Daoy (cell line): Measurements from ENCODE around the gene CCSER1. TPM values are rescaled to one million over a fixed set of nuclear protein-coding genes. Genes with fewer than 3 reads are reported as not detected.

Experiments used
- DNase-seq: peaks from one replicate; pipeline ENCODE4 v3.0.0-alpha.2; 2015; ENCODE audit warnings: low read depth
- total RNA-seq: library from RNA; depleted of rRNA; stranded (reverse); fragments of >200 nt; shearing (Covaris generic); gene quantifications from 2 replicates; pipeline ENCODE4 v1.2.3, GENCODE V29; 2014

Gene CCSER1
- total RNA-seq, 1 experiment from 2014 or later: 1.0 TPM

GRCh38 chr4:90546114-90546513 lies 418.9 kb downstream of the CCSER1 start:
- peak; percentile 16 for DNase-seq

GRCh38 chr4:90570615-90571014 lies 443.4 kb downstream of the CCSER1 start:
- DNase-seq: no peak

GRCh38 chr4:90572996-90573395 lies 445.8 kb downstream of the CCSER1 start:
- DNase-seq: no peak

GRCh38 chr4:90575371-90575770 lies 448.2 kb downstream of the CCSER1 start:
- DNase-seq: no peak

GRCh38 chr4:90580326-90580725 lies 453.1 kb downstream of the CCSER1 start:
- no peak for DNase-seq

DNA sequence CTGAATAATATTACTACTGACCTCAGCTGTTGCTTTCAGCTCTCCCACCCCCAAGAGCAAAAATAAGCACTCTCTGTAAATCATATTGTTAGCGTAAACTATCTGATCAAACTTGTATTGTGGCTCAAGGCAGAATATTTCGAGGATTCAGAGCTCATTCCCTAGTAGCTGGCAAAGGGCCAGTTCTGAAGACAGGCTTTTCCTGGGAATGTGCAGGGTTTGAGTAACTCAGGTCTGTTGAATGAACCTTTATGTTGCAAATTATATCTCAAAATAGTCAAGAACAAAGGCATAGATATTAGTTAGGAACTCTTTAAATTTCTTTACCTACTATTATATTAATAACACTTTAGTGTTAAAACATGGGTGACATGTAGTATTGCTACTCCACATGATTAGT lies 454.9 kb downstream of the CCSER1 start:
- DNase-seq: no peak

DNA sequence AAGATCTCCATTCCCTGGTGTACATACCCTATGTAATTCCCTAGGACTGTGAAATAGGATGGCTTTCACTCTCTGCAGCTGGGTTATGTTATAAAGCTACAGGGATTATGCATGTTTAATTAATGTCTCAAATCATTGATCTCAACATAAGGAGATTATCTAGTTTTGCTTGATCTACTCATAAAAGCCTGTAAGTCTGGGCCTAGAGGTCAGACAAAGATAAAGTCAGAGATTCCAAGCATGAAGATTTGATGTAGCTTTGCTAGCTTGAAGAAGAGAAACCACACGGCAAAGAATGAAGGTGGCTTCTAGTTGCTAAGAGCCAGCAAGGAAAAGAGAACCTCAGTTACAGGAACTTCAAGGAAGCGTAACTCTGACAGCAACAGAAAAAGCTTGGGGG lies 456.9 kb downstream of the CCSER1 start:
- DNase-seq: no peak

GRCh38 chr4:90585961-90586360 lies 458.8 kb downstream of the CCSER1 start:
- no peak for DNase-seq

DNA sequence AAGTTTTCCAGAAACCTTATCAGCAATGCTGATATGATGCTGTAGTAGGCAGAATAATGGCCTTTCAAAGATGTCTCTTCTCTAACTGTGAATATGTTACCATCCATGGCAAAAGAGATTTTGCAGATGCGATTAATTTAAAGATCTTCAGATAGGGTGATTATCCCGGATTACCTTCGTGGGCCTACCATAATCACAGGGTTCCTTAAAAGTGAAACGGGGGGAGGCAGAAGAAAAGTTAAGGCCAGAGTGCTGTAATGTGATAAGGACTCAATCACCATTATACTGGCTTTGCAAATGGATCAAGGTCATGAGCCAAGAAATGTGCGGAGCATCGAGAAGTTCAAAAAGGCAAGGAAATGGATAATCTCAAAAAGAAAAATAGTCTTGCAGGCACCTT lies 459.6 kb downstream of the CCSER1 start:
- no peak for DNase-seq

GRCh38 chr4:90597927-90598326 lies 470.7 kb downstream of the CCSER1 start:
- no peak for DNase-seq

DNA sequence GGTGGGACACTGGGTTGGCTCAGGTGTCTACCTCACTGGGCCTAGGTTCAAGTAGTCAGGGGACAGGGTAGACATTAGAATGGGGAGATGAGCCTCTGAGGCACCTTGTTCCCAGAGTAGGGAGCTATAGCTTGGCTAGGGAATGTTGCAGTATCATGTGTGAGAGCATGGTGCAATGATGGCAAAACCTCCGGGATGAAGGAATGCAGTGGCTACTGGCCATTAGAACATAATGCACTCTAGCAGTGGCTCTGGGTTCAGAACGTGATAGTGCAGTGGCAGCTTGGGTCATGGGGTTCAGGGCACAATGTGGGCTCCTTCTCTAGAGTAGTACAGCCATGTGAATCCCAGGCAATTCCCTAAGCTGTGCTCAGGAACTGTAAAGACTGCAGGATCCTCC lies 471.5 kb downstream of the CCSER1 start:
- DNase-seq: no peak

- DNase-seq: no peak
Observed at GRCh38 chr4:90602726-90603125, 475.5 kb downstream of the CCSER1 start.

DNA sequence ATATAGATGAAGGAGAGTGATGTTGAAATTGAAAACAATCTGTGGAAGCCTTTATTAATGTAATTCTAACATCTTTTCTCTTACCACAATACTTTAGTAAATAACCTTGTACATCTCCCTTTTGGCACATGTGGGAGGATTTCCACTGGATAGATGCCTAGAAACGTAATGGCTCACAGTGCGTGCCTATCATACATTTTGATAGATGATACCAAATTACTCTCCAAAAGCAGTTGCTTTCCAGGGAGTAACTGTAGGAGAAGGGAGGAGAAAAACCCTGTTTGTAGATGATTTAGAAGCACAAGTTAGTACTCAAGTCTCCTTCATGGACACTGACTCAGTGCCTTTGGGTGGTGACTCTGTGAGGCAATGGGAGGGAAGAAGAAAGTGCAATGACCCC lies 476.3 kb downstream of the CCSER1 start:
- DNase-seq: no peak

DNA sequence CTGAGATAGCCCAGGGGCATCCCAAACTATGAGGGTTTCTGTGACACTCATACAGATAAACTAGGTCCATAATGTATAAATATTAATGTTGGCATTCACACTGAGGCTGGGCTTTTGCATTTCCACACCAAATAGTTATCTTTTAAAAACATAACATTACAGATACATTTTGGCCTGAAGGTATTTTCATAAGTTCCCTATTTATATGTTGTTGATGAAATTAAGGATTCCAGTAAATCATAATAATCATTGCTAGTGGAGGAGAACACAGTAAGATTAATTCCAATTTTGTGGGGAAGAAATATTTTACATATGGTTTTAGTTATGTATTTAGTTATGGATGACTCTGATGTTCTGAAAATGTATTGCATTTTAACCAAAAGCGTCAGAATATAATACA lies 479.6 kb downstream of the CCSER1 start:
- no peak for DNase-seq

GRCh38 chr4:90614371-90614770 lies 487.2 kb downstream of the CCSER1 start:
- DNase-seq: no peak

- DNase-seq: no peak
Observed at GRCh38 chr4:90621080-90621479, 493.9 kb downstream of the CCSER1 start.

DNA sequence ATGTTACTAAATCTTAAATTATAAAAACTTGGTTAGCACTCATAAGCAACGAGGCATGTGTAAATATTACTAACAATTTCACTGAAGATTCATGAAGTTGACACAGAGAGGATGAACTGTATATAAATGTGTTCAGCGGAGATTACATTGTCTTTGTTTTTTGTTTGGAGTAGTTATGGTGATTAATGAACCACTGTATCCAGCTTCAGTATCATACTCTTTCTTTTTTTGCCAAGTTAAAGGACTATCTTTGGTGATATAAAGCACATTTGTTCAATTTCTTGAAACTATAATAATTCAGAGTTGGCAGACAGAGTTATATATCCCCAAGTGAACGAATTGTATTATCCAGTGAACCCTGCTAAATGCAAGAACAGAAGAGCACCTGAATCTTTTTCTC lies 497.6 kb downstream of the CCSER1 start:
- no peak for DNase-seq

GRCh38 chr4:90641861-90642599 lies 514.8 kb downstream of the CCSER1 start:
- no peak for DNase-seq

GRCh38 chr4:90643156-90643555 lies 516.0 kb downstream of the CCSER1 start:
- no peak for DNase-seq

GRCh38 chr4:90648311-90648710 lies 521.1 kb downstream of the CCSER1 start:
- no peak for DNase-seq

- no peak for DNase-seq
Observed at GRCh38 chr4:90648791-90649190, 521.6 kb downstream of the CCSER1 start.

DNA sequence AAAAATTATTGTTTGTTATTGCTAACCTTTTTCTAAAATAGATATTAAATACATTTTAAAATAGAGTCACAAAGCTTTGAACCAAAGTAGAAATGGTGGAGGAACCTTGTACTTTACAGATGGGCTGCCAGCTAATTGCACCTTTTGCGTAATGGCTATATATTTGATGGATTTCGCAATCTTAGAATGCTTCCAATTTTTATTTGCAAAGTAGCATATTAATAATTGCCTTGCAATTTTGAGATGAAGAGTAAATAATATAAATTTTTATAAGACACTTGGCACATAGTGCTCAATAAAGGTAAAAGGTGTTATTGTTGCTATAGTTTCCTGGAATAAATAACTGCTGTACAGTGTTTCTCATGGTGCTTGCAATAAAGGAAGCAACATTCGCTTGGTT lies 533.5 kb downstream of the CCSER1 start:
- DNase-seq: no peak

DNA sequence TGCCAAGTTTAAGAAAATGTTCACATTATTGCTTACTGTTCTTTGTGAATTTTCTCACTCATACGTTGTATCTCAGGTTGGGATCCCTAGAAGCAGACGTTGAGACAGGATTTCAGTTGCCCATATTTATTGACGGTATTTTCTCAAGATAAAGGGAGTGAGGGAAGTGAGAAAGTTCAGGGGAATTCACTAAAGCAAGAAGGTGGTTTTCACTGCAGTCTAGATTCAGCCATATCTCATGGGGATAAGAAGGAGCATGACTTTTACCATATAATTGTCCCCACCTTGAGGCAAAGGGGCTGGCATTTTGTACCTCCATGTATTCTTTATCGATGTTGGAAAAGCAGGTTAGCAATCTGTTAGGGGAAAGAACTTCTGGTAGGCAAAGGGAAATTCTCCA lies 543.0 kb downstream of the CCSER1 start:
- DNase-seq: no peak

GRCh38 chr4:90689739-90690138 lies 562.5 kb downstream of the CCSER1 start:
- no peak for DNase-seq
